Activated CD8-positive, alpha-beta memory T cell treated with anti-CD3 and anti-CD28 coated beads, Interleukin-2, amount 50 U/mL, for 4 hours (primary cell): Measurements from ENCODE around the gene TMEM107.

Experiments used
- DNase-seq: peaks from one replicate; pipeline ENCODE4 v3.0.0-alpha.2; 2020

The TMEM107 gene

GRCh38 chr17:8148560-8148959 lies 27.6 kb downstream of the TMEM107 start:
- no peak for DNase-seq

GRCh38 chr17:8147805-8148404 lies 28.3 kb downstream of the TMEM107 start:
- DNase-seq, result no peak

GRCh38 chr17:8147141-8147804 lies 28.9 kb downstream of the TMEM107 start:
- no peak for DNase-seq

GRCh38 chr17:8146381-8147140 lies 29.6 kb downstream of the TMEM107 start:
- DNase-seq, result no peak

GRCh38 chr17:8145811-8146210 lies 30.4 kb downstream of the TMEM107 start:
- DNase-seq, result no peak

- DNase-seq, result no peak
Observed at GRCh38 chr17:8144401-8145231, 31.6 kb downstream of the TMEM107 start.

- no peak for DNase-seq
Observed at GRCh38 chr17:8143581-8144400, 32.4 kb downstream of the TMEM107 start.

- DNase-seq, result no peak
Observed at GRCh38 chr17:8142887-8143580, 33.1 kb downstream of the TMEM107 start.

- no peak for DNase-seq
Observed at GRCh38 chr17:8142158-8142886, 33.9 kb downstream of the TMEM107 start.

- DNase-seq, result no peak
Observed at GRCh38 chr17:8141741-8142140, 34.4 kb downstream of the TMEM107 start.

GRCh38 chr17:8141045-8141444 lies 35.1 kb downstream of the TMEM107 start:
- no peak for DNase-seq

- no peak for DNase-seq
Observed at GRCh38 chr17:8140065-8141029, 35.8 kb downstream of the TMEM107 start.

GRCh38 chr17:8138672-8139371 lies 37.4 kb downstream of the TMEM107 start:
- DNase-seq, result peak; percentile 93

- no peak for DNase-seq
Observed at GRCh38 chr17:8138374-8138671, 37.9 kb downstream of the TMEM107 start.

- DNase-seq, result no peak
Observed at GRCh38 chr17:8137645-8138373, 38.4 kb downstream of the TMEM107 start.

GRCh38 chr17:8133941-8134340 lies 42.2 kb downstream of the TMEM107 start:
- DNase-seq, result no peak

- no peak for DNase-seq
Observed at GRCh38 chr17:8133399-8133798, 42.8 kb downstream of the TMEM107 start.

GRCh38 chr17:8131844-8132441 lies 44.2 kb downstream of the TMEM107 start:
- no peak for DNase-seq
